ENCODE results near the gene TRIM44. TPM values are rescaled to one million over a fixed set of nuclear protein-coding genes. Genes with fewer than 3 reads are reported as not detected.
"Not testable (repeated sequence)": the region's sequence is repeated elsewhere in the genome, so short reads cannot be mapped to it uniquely, and the experiment has no call there.

Gene TRIM44
- total and polyA plus RNA-seq, 5 donors, result 8.7 to 54.2 (median 41.2) TPM

- H3K9me3 ChIP-seq (ENCODE audit: control insufficient read depth, low read length), result no peaks in the 10 kb centered on the region
- no peak for DNase-seq
- H3K4me1 ChIP-seq (ENCODE audit: control insufficient read depth, insufficient read depth, low read length), result no peaks in the 10 kb centered on the region
- H3K4me3 ChIP-seq (ENCODE audit: low read length), result no peak overlapping the region
- no peak for ATAC-seq
- WGBS, result 86% methylated on average over 2 of the region's 2 CpGs
- intact Hi-C loops (cut with DNase I), result no loop called here
- H3K27ac ChIP-seq (ENCODE audit: low read length), result no peak overlapping the region
- H3K27me3 ChIP-seq (ENCODE audit: control insufficient read depth, insufficient read depth), result no peaks in the 10 kb centered on the region
Observed at GRCh38 chr11:35859301-35859700, 196.7 kb downstream of the TRIM44 start.

DNA sequence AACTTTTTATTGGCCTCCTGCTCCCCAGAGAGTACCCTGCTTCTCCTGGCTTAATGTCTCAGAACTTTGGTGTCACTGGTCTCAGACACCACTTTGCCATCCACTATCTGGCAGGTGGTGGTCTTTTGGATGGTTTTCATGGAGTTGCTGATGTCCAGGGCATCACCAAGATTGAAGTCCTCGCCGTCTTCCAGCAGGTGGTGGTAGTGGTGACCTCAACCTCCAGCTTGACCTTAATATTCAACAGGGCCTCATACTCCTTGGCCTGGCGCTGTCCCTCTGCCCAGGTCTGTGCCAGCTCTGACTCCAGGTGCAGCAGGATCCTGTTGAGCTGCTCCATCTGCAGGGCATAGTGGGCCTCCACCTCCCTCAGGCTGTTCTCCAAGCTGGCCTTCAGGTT is 197.6 kb downstream of the TRIM44 start:
- H3K4me1 ChIP-seq (ENCODE audit: control insufficient read depth, insufficient read depth, low read length); H3K27ac ChIP-seq (ENCODE audit: low read length); intact Hi-C loops (cut with DNase I); H3K4me3 ChIP-seq (ENCODE audit: low read length); DNase-seq; H3K27me3 ChIP-seq (ENCODE audit: control insufficient read depth, insufficient read depth); H3K9me3 ChIP-seq (ENCODE audit: control insufficient read depth, low read length); ATAC-seq: not testable (repeated sequence)
- 98% methylated on average over 3 of the region's 3 CpGs for WGBS

DNA sequence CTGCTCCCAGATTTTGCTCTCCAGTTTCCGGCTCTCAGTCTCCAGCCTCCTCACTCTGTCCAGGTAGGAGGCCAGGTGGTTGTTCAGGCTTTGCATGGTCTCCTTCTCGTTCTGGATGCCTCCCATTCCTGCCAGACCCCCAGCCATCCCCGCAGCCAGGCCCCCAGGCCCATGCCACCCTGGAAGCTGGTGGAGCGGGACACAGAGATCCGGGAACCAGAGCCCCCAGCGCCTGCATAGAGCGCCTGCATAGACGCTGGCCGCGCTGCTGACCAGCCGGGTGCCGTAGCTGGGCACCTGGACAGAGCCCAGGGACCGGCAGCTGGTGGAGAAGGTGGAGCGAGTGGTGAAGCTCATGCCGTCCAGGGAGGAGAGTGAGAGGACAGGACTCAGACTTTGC is 198.6 kb downstream of the TRIM44 start:
- no peaks in the 10 kb centered on the region for H3K27me3 ChIP-seq (ENCODE audit: control insufficient read depth, insufficient read depth)
- H3K4me1 ChIP-seq (ENCODE audit: control insufficient read depth, insufficient read depth, low read length), result no peaks in the 10 kb centered on the region
- H3K27ac ChIP-seq (ENCODE audit: low read length), result no peak overlapping the region
- H3K4me3 ChIP-seq (ENCODE audit: low read length), result no peak overlapping the region
- WGBS, result 94% methylated on average over 15 of the region's 15 CpGs
- intact Hi-C loops (cut with DNase I), result no loop called here
- ATAC-seq (no peak), DNase-seq (no peak)
- H3K9me3 ChIP-seq (ENCODE audit: control insufficient read depth, low read length), result no peaks in the 10 kb centered on the region

DNA sequence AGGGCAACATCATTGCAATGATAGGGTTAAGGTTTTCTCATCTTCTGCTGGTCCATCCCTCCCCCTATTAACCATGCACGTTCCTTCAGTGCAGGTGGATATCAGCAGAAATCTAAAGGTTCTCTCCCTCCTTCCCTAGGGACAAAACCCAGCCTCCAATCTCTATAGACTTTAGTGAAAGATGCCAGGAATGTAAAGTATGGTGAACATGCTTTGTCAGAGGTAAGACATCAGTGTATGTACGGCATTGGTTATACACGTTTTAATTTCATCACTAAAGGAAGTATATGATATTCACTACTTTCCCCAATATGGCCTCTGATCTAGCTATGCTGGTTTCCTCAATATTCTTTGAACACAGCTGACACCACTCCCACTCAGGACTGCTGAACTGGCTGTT is 200.1 kb downstream of the TRIM44 start:
- Histone ChIP-seq H3K9me3 (ENCODE audit: control insufficient read depth, low read length) (no peaks in the 10 kb centered on the region), H3K4me1 (ENCODE audit: control insufficient read depth, insufficient read depth, low read length) (no peaks in the 10 kb centered on the region), H3K27me3 (ENCODE audit: control insufficient read depth, insufficient read depth) (no peaks in the 10 kb centered on the region), H3K4me3 (ENCODE audit: low read length) (no peak overlapping the region), H3K27ac (ENCODE audit: low read length) (no peak overlapping the region)
- no peak for ATAC-seq
- intact Hi-C loops (cut with DNase I), result no loop called here
- 56% methylated on average over 3 of the region's 3 CpGs for WGBS
- no peak for DNase-seq

- ATAC-seq (no peak), DNase-seq (no peak)
- 94% methylated on average over 2 of the region's 2 CpGs for WGBS
Observed at GRCh38 chr11:35864131-35864530, 201.6 kb downstream of the TRIM44 start.

GRCh38 chr11:35866601-35867000 is 204.0 kb downstream of the TRIM44 start:
- no peak overlapping the region for H3K4me3 ChIP-seq (ENCODE audit: low read length)
- H3K4me1 ChIP-seq (ENCODE audit: control insufficient read depth, insufficient read depth, low read length), result no peaks in the 10 kb centered on the region
- ATAC-seq, result no peak
- no peak overlapping the region for H3K27ac ChIP-seq (ENCODE audit: low read length)
- no peak for DNase-seq
- H3K9me3 ChIP-seq (ENCODE audit: control insufficient read depth, low read length), result no peaks in the 10 kb centered on the region
- no peaks in the 10 kb centered on the region for H3K27me3 ChIP-seq (ENCODE audit: control insufficient read depth, insufficient read depth)
- intact Hi-C loops (cut with DNase I), result no loop called here
- WGBS, result 98% methylated on average over 1 of the region's 1 CpG

More at GRCh38 chr11:35864131-35864530, 201.6 kb downstream of the TRIM44 start:
- Histone ChIP-seq H3K27me3 (ENCODE audit: control insufficient read depth, insufficient read depth) (no peaks in the 10 kb centered on the region), H3K4me1 (ENCODE audit: control insufficient read depth, insufficient read depth, low read length) (no peaks in the 10 kb centered on the region), H3K4me3 (ENCODE audit: low read length) (no peak overlapping the region), H3K27ac (ENCODE audit: low read length) (no peak overlapping the region), H3K9me3 (ENCODE audit: control insufficient read depth, low read length) (no peaks in the 10 kb centered on the region)
- intact Hi-C loops (cut with DNase I), result no loop called here

Other genes with a start within 250 kb of the TRIM44 start
- 1 to 10 TPM; 1.3 to 2.3 (median 1.5) TPM for gene SLC1A2, start 243.2 kb upstream of the TRIM44 start, total RNA-seq
- gene SLC1A2, start 243.2 kb upstream of the TRIM44 start, polyA plus RNA-seq, result 0.54 TPM
- gene PAMR1, start 137.2 kb upstream of the TRIM44 start, total RNA-seq, result 10 to 100 TPM in 1 of 4 donors, 1 to 10 TPM in 3; 6.8 to 23.6 (median 8.9) TPM
- 5.7 TPM for gene PAMR1, start 137.2 kb upstream of the TRIM44 start, polyA plus RNA-seq
- 1 to 10 TPM in 3 of 4 donors, under 1 TPM in 1; 0.91 to 5.9 (median 1.5) TPM for gene FJX1, start 44.3 kb upstream of the TRIM44 start, total RNA-seq
- 0.95 TPM for gene FJX1, start 44.3 kb upstream of the TRIM44 start, polyA plus RNA-seq

All from right cardiac atrium (tissue), 5 donors.